GM12872 (cell line): Measurements from ENCODE around the gene KLRG1.

Source experiments
- CTCF ChIP-seq: IDR thresholded peaks from 3 replicates; pipeline ENCODE4 v1.5.1; 2011; ENCODE audit warnings: low read depth, mild to moderate bottlenecking, low read length, moderate library complexity; ENCODE audit not compliant: insufficient read depth

The KLRG1 gene

GRCh38 chr12:8949342-8950220 lies 39.8 kb upstream of the KLRG1 start, which contains the start of gene M6PR:
Gene M6PR (minus strand): TSS chr12:8949645. CDS start chr12:8946404, 3,241 bp downstream.
- peak; percentile 68 for TF ChIP-seq CTCF

DNA sequence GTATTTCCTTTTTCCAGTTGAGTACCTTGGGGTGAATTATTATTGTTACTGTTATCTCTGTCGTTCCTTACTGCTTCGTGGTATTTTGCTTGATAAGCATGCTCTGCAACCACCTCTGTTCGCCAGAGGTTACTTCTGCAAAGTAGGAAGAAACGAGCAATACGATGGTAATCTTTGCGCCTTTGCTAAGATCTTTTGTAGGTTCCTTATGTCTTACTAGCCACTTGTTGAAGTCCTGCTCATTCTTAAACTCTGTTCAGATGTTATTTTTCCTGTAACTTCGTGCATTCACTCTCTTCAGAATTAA lies 39.2 kb upstream of the KLRG1 start:
- TF ChIP-seq CTCF: no peak

DNA sequence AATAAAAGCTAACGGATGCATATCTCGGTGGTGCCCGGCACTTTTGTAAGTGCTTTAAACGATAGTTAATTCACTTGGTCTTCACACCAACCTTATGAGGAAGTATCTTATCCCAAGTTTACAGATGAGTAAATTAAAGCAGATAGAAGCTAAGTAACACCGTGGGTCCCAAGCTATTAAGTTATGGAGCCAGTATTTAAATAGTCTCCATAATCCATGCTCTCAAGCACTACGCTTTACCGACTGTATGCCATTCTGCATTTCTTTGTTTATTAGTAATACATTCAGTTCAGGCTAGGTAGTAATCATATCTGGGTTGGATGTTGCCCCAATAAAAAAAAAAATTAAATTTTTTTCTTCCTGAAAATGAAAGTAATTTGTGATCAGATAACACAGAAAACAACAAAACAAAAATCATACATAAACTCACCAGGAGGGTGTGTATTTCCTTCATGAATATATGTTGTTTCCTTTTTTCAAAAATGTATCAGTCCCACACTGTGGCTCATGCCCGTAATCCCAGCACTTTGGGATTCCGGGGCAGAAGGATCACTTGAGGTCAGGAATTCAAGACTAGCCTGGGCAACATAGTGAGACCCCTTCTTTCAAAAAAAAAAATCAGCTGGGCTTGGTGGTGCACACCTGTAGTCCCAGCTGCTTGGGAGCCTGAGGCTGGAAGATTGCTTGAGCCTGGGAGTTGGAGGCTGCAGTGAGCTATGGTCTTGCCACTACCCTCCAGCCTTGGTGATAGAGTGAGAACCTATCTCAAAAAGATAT lies 38.5 kb upstream of the KLRG1 start:
- TF ChIP-seq CTCF: no peak

DNA sequence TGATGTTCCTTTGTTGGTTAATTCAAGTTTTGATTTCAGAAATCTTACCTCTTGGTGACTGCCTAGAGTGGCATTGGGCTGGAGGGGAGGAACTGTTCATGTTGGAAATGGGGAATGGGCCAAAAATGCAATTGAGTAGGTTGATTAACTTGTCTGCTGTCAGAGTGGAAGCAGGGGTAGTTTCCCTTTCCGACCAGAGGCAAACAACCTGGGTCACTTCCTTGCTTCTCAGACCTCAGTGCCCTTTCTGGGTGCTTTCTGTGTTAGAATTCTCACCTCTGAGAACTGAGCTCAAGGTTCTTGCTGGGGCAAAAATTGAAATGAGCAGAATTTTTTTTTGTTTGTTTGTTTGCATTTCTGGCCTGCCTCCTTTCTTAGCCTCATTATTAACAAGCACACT lies 37.6 kb upstream of the KLRG1 start:
- no peak for TF ChIP-seq CTCF

- TF ChIP-seq CTCF: no peak
Observed at GRCh38 chr12:8953773-8954402, 35.5 kb upstream of the KLRG1 start.

GRCh38 chr12:8956073-8956472 lies 33.3 kb upstream of the KLRG1 start:
- TF ChIP-seq CTCF: no peak

DNA sequence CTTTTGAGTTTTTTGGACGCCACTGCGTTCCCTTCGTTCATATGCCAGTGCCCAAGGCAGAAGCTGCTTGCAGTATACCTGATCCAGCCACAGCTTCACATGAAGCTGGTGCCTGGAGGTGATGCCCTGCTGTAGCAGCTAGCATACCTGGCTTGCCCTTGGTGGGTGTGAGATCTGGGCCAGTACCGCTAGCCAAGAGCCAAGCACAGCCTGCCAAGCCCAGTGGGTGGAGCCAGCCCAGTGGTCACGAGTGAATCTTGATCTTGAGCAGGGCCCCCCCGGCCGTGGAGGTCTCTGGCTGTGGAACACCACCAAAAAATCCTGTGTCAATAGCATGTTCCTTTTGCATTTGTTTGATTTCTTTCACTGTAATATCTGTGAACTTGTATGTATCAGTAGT lies 32.6 kb upstream of the KLRG1 start:
- TF ChIP-seq CTCF: no peak
